Adrenal gland (tissue), 12 donors: ENCODE data around the gene PEF1. TPM values are rescaled to one million over a fixed set of nuclear protein-coding genes. Genes with fewer than 3 reads are reported as not detected.
A peak's percentile ranks its signal among the peaks of the same experiment; 100 is the strongest.

Source experiments
- DNase-seq, 7 donors: peaks; one replicate each; pipeline ENCODE4 v3.0.0-alpha.2; 2019 to 2020
- H3K27ac ChIP-seq, 5 donors: fragments of 200-600 bp; sonication (generic) in 4 of 5; 1 replicate in 3 of 5; 2 replicates in 2 of 5; pipeline versions ENCODE4 v1.5.1 to v1.8.0; 2016 to 2020; ENCODE audit warnings: mild to moderate bottlenecking in 1 of 5
- H3K27me3 ChIP-seq: fragments of 200-600 bp; 2 replicates; pipeline ENCODE4 v1.8.0; 2021
- H3K36me3 ChIP-seq, 2 donors: fragments of 200-600 bp; replicated peaks in 1 of 2; 1 replicate in 1 of 2; 2 replicates in 1 of 2; pipeline versions ENCODE4 v1.5.1 to v1.8.0; 2018 to 2022
- H3K4me1 ChIP-seq, 2 donors: fragments of 200-600 bp; replicated peaks in 1 of 2; 1 replicate in 1 of 2; 2 replicates in 1 of 2; pipeline versions ENCODE4 v1.5.1 to v1.8.0; 2018 to 2021
- H3K4me3 ChIP-seq, 4 donors: fragments of 200-600 bp; sonication (generic) in 3 of 4; one replicate each; pipeline ENCODE4 v1.5.1; 2016 to 2018
- H3K9me3 ChIP-seq, 3 donors: fragments of 200-600 bp; sonication (generic) in 1 of 3; replicated peaks in 1 of 3; 1 replicate in 2 of 3; 2 replicates in 1 of 3; pipeline versions ENCODE4 v1.5.1 to v1.8.0; 2016 to 2021
- POLR2A ChIP-seq, 2 donors: fragments of 450-650 bp; IDR thresholded peaks; one replicate each; pipeline ENCODE4 v1.6.1; 2017; ENCODE audit warnings: antibody characterized with exemption in 2 of 2, mild to moderate bottlenecking in 2 of 2, moderate library complexity in 1 of 2
- WGBS, 4 donors: extraction: QIAGEN DNeasy Blood & Tissue Kit in 2 of 4; methylation state at CpG; one replicate each; pipeline versions ENCODE4 v1.1.5 to v1.1.7; 2013 to 2017; 5-methylcytosine and 5-hydroxymethylcytosine counted together
- intact Hi-C, 2 donors: fragments of 100-400 bp; cut with DNase I; formaldehyde crosslinking; loops; one replicate each; pipeline versions ENCODE4 v1.14.1 to v1.15.0; 2022 to 2023
- polyA plus RNA-seq, 3 donors: library from polyadenylated mRNA; stranded (reverse); fragments of 200-250 nt in 2 of 3; fragments of 350-450 nt in 1 of 3; fragmentation: Illumina TruSeq in 1 of 3; extraction: RNeasy Lipid Tissue Mini Kit (QIAGEN cat#74804) in 1 of 3; gene quantifications; one replicate each; pipeline ENCODE4 v1.2.3, GENCODE V29; 2013 to 2014
- total RNA-seq, 9 donors: library from RNA; depleted of rRNA in 4 of 9; stranded (reverse); fragments of >200 nt in 4 of 9; fragments of 120-200 nt in 1 of 9; fragmentation: NEBNext Ultra II Directional in 1 of 9; extraction: Animal tissue kit (Norgen Biotek cat#: 25700) in 1 of 9; gene quantifications; one replicate each; pipeline versions ENCODE4 v1.1.0 to v1.2.4, GENCODE V29; 2013 to 2023
- TF ChIP-seq, protein P1 (sequence below), 6 experiments: fragments of 450-650 bp in 4 of 6; fragments of 200-600 bp in 2 of 6; sonication (generic) in 1 of 6; IDR thresholded peaks; 1 replicate in 5 of 6; 2 replicates in 1 of 6; pipeline versions ENCODE4 v1.5.1 to v1.8.0; 2016 to 2021; ENCODE audit warnings: antibody characterized with exemption in 6 of 6, mild to moderate bottlenecking in 2 of 6, moderate library complexity in 1 of 6
- donor health status: healthy with polysubstance abuse.
- donor health status: Bipolar disorder and iron deficiency.
- donor health status: DM: yes; HTN: yes; CAD: no.
- donor health status: DM: no; HTN: no; CAD: no.
- donor health status: DM: no; HTN: no; CAD: no.
- donor health status: DM: yes; HTN: yes; CAD: no.

The PEF1 gene
- total and polyA plus RNA-seq, 12 donors: 58.2 to 132 (median 86.2) TPM

DNA sequence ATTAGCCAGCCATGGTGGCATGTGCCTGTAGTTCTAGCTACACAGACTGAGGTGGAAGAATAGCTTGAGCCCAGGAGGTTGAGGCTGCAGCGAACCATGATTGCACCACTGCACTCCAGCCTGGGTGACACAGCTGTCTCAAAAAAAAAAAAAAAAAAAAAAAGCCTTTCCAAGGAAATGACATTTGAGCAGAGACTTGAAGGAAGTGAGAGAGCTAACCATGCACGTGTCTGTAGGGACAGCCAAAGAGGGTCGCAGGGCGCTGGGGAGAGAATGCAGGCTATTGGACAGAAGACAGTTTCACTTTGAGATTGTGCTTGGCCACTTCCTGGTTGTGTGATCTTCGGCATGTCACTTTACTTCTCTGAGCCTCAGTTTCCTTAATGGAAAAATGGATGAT is 20.4 kb downstream of the PEF1 start:
- 57 to 79% (median 66%) methylated on average over 5 of the region's 5 CpGs for WGBS, 4 donors
- peaks cover 27 to 34% of the 10 kb centered on the region in 2 donors for H3K4me1 ChIP-seq

GRCh38 chr1:31623365-31623764 is 21.3 kb downstream of the PEF1 start:
- TF ChIP-seq, protein P1, sequence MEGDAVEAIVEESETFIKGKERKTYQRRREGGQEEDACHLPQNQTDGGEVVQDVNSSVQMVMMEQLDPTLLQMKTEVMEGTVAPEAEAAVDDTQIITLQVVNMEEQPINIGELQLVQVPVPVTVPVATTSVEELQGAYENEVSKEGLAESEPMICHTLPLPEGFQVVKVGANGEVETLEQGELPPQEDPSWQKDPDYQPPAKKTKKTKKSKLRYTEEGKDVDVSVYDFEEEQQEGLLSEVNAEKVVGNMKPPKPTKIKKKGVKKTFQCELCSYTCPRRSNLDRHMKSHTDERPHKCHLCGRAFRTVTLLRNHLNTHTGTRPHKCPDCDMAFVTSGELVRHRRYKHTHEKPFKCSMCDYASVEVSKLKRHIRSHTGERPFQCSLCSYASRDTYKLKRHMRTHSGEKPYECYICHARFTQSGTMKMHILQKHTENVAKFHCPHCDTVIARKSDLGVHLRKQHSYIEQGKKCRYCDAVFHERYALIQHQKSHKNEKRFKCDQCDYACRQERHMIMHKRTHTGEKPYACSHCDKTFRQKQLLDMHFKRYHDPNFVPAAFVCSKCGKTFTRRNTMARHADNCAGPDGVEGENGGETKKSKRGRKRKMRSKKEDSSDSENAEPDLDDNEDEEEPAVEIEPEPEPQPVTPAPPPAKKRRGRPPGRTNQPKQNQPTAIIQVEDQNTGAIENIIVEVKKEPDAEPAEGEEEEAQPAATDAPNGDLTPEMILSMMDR (IDR thresholded peaks at IDR 0.05): no peak
- no peak for TF ChIP-seq POLR2A (IDR thresholded peaks at IDR 0.05)
- Histone ChIP-seq H3K36me3 (peaks cover 0 to 3% of the 10 kb centered on the region in 2 donors), H3K27ac (no peak overlapping the region), H3K9me3 (no peaks in the 10 kb centered on the region), H3K27me3 (no peaks in the 10 kb centered on the region), H3K4me1 (peaks cover 25 to 32% of the 10 kb centered on the region in 2 donors), H3K4me3 (no peak overlapping the region)
- 91 to 98% (median 95%) methylated on average over 1 to 12 of the region's 12 CpGs for WGBS, 4 donors
- intact Hi-C loops: no loop called here
- peak in 3 of 7 donors; percentile 14 to 51 (median 16) for DNase-seq

More for the DNA sequence above, 20.4 kb downstream of the PEF1 start:
- no peaks in the 10 kb centered on the region for H3K9me3 ChIP-seq
- DNase-seq: peak in 2 of 7 donors; percentile 17 to 48
- no peak overlapping the region for H3K27ac ChIP-seq
- intact Hi-C loops: no loop called here
- no peaks in the 10 kb centered on the region for H3K27me3 ChIP-seq
- H3K4me3 ChIP-seq: no peak overlapping the region
- TF ChIP-seq POLR2A (IDR thresholded peaks at IDR 0.05): no peak
- TF ChIP-seq, protein P1 (IDR thresholded peaks at IDR 0.05): no peak
- peaks cover 0 to 12% of the 10 kb centered on the region in 2 donors for H3K36me3 ChIP-seq

DNA sequence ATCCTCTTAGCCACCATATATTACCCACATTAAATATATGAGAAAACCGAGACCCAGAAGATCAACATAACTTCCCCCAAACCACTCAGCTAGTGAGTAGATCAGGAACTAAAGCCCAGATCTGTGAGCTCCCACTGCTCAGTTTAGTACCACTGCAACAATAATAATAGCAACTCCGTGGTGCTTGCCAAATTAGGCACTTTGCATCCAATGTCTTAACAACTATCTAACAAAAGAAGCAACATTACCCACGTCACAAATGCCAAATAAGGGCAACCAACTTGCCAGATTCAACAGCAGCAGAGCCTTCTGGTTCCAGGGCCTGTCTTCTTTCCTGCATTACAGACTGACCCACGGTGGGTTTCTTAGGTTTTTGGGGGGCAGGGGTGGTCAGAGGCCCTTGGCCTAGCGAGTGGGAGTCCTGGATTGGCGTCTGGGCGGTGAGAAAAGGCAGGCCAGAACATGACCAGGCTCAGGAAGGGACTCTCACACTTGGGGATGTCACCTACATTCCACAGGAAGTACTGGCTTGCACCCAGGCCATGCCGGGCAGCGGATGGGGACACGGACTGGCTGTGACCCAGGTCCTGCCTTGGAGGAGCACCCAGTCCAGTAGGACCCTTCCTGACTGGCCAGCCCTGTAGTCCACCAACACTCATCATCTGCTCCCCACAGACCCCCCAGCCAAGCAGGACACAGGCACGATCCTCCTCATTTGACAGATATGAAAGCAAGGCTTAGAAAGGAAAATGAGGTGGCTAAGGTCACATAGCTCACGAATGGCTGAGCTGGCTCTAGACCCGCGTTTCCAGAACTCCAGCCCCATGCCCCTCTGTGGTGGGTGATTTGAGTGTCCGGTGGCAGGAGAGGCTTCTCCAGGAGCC is 22.6 kb downstream of the PEF1 start:
- peak in 2 of 7 donors; percentile 11 to 15 for DNase-seq
- no peak overlapping the region for H3K4me3 ChIP-seq
- WGBS, 4 donors: 84 to 87% (median 86%) methylated on average over 10 to 15 of the region's 15 CpGs
- no peak overlapping the region for H3K27ac ChIP-seq
- intact Hi-C loops: no loop called here
- H3K9me3 ChIP-seq: no peaks in the 10 kb centered on the region
- H3K4me1 ChIP-seq: peaks cover 21 to 31% of the 10 kb centered on the region in 2 donors
- TF ChIP-seq, protein P1 (IDR thresholded peaks at IDR 0.05): no peak
- no peak for TF ChIP-seq POLR2A (IDR thresholded peaks at IDR 0.05)
- no peaks in the 10 kb centered on the region for H3K36me3 ChIP-seq
- peaks cover 8% of the 10 kb centered on the region for H3K27me3 ChIP-seq

- Histone ChIP-seq H3K4me3 (no peak overlapping the region), H3K36me3 (no peaks in the 10 kb centered on the region), H3K27me3 (peaks cover 8% of the 10 kb centered on the region), H3K9me3 (no peaks in the 10 kb centered on the region), H3K27ac (no peak overlapping the region), H3K4me1 (peaks cover 15 to 25% of the 10 kb centered on the region in 2 donors)
- DNase-seq: peak in 1 of 7 donors; percentile 12
- WGBS, 4 donors: 84 to 95% (median 87%) methylated on average over 4 to 5 of the region's 5 CpGs
- TF ChIP-seq, protein P1 (IDR thresholded peaks at IDR 0.05): no peak
- TF ChIP-seq POLR2A (IDR thresholded peaks at IDR 0.05): no peak
- intact Hi-C loops: no loop called here
These were observed 23.2 kb downstream of the PEF1 start for GRCh38 chr1:31621498-31621820.
